Fibroblast of the aortic adventitia (primary cell): Measurements from ENCODE around the gene POLD2. TPM values are rescaled to one million over a fixed set of nuclear protein-coding genes. Genes with fewer than 3 reads are reported as not detected.

Source experiments
- DNase-seq: peaks from one replicate; pipeline ENCODE4 v3.0.0-alpha.2; 2010; ENCODE audit warnings: low read depth
- H3K4me3 ChIP-seq: 2 replicates; pipeline ENCODE4 v1.5.1; 2011; ENCODE audit warnings: low read depth, mild to moderate bottlenecking, control low read depth, low read length, moderate library complexity
- CTCF ChIP-seq: IDR thresholded peaks from 2 replicates; pipeline ENCODE4 v1.5.1; 2011; ENCODE audit warnings: mild to moderate bottlenecking, low read length, control low read depth, inconsistent platforms; ENCODE audit not compliant: insufficient read depth
- total RNA-seq: library from RNA; depleted of rRNA; stranded (reverse); fragments of >200 nt; gene quantifications from 2 replicates; pipeline ENCODE4 v1.2.3, GENCODE V29; 2012; ENCODE audit warnings: low replicate concordance

POLD2 gene
- total RNA-seq, 1 donor, result 87.9 TPM

- no peak for DNase-seq
Observed at GRCh38 chr7:44112997-44113763, 10.2 kb downstream of the POLD2 start.

GRCh38 chr7:44112231-44112996 is 10.9 kb downstream of the POLD2 start:
- no peak overlapping the region for H3K4me3 ChIP-seq
- no peak for TF ChIP-seq CTCF
- DNase-seq, result no peak

More at GRCh38 chr7:44112997-44113763, 10.2 kb downstream of the POLD2 start:
- no peak overlapping the region for H3K4me3 ChIP-seq
- TF ChIP-seq CTCF, result no peak

- no peak for TF ChIP-seq CTCF
- no peak for DNase-seq
- H3K4me3 ChIP-seq, result no peak overlapping the region
Observed at GRCh38 chr7:44111761-44112160, 11.6 kb downstream of the POLD2 start.

GRCh38 chr7:44110719-44111635 is 12.4 kb downstream of the POLD2 start:
- H3K4me3 ChIP-seq, result no peak overlapping the region
- no peak for DNase-seq
- TF ChIP-seq CTCF, result no peak

GRCh38 chr7:44109991-44110390 is 13.4 kb downstream of the POLD2 start:
- no peak for TF ChIP-seq CTCF
- no peak overlapping the region for H3K4me3 ChIP-seq
- no peak for DNase-seq
